ENCODE data around the gene SMARCC1.

DNA sequence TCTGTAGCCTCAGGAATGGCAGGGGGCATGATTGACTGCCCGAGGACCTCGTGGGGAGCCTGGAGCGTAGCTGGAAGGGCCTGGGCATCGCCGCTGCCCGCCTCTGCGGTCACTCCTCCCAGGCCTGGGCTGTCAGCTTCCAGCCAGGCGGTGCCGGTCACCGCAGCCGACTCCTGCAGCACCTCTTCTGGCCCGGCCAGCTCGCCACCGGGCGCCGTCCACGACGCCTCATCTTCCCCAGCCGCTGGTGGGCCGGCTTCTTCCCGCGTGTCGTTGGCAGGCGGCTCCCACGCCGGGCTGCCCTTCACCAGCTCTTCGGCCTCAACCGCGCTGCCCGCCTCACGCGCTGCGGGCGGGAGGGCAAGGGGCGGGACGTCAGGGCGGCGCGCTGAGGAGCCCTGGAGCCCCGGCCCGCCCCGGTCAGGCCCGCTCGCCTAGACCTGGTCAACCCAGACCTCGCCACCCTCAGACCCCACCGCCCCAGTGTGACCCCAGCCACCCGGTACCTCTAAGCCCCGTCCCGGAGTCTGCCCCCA, 204.0 kb downstream of the SMARCC1 start:
- TF ChIP-seq, protein P1, sequence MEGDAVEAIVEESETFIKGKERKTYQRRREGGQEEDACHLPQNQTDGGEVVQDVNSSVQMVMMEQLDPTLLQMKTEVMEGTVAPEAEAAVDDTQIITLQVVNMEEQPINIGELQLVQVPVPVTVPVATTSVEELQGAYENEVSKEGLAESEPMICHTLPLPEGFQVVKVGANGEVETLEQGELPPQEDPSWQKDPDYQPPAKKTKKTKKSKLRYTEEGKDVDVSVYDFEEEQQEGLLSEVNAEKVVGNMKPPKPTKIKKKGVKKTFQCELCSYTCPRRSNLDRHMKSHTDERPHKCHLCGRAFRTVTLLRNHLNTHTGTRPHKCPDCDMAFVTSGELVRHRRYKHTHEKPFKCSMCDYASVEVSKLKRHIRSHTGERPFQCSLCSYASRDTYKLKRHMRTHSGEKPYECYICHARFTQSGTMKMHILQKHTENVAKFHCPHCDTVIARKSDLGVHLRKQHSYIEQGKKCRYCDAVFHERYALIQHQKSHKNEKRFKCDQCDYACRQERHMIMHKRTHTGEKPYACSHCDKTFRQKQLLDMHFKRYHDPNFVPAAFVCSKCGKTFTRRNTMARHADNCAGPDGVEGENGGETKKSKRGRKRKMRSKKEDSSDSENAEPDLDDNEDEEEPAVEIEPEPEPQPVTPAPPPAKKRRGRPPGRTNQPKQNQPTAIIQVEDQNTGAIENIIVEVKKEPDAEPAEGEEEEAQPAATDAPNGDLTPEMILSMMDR (IDR thresholded peaks at IDR 0.05): no peak
- TF ChIP-seq ZFX (IDR thresholded peaks at IDR 0.05; ENCODE audit: borderline replicate concordance): no peak
